ENCODE data around the gene AKAP5. TPM values are rescaled to one million over a fixed set of nuclear protein-coding genes. Genes with fewer than 3 reads are reported as not detected.

Gene AKAP5
- total RNA-seq, 1 donor from 2014 or later, result 1.4 TPM

- no peaks in the 10 kb centered on the region for H3K27me3 Mint-ChIP-seq
- DNase-seq (ENCODE audit: extremely low spot score, unreplicated experiment), result no peak
- no peak overlapping the region for H3K4me3 Mint-ChIP-seq
- no peak overlapping the region for H3K27ac Mint-ChIP-seq
- peaks cover 52% of the 10 kb centered on the region for H3K36me3 Mint-ChIP-seq
- H3K9me3 Mint-ChIP-seq, result no peaks in the 10 kb centered on the region
- peaks cover 5% of the 10 kb centered on the region for H3K4me1 Mint-ChIP-seq (ENCODE audit: unreplicated experiment)
- TF ChIP-seq, protein P1, sequence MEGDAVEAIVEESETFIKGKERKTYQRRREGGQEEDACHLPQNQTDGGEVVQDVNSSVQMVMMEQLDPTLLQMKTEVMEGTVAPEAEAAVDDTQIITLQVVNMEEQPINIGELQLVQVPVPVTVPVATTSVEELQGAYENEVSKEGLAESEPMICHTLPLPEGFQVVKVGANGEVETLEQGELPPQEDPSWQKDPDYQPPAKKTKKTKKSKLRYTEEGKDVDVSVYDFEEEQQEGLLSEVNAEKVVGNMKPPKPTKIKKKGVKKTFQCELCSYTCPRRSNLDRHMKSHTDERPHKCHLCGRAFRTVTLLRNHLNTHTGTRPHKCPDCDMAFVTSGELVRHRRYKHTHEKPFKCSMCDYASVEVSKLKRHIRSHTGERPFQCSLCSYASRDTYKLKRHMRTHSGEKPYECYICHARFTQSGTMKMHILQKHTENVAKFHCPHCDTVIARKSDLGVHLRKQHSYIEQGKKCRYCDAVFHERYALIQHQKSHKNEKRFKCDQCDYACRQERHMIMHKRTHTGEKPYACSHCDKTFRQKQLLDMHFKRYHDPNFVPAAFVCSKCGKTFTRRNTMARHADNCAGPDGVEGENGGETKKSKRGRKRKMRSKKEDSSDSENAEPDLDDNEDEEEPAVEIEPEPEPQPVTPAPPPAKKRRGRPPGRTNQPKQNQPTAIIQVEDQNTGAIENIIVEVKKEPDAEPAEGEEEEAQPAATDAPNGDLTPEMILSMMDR (conservative IDR thresholded peaks at IDR 0.05), result no peak
Observed at GRCh38 chr14:64421166-64421565, 44.1 kb upstream of the AKAP5 start.

- Mint-ChIP-seq H3K4me3 (no peak overlapping the region), H3K9me3 (no peaks in the 10 kb centered on the region), H3K27ac (no peak overlapping the region), H3K4me1 (ENCODE audit: unreplicated experiment) (peaks cover 5% of the 10 kb centered on the region), H3K36me3 (peaks cover 51% of the 10 kb centered on the region), H3K27me3 (no peaks in the 10 kb centered on the region)
- DNase-seq (ENCODE audit: extremely low spot score, unreplicated experiment), result no peak
- TF ChIP-seq, protein P1 (conservative IDR thresholded peaks at IDR 0.05), result no peak
Observed at GRCh38 chr14:64422005-64422404, 43.3 kb upstream of the AKAP5 start.

- H3K27ac Mint-ChIP-seq, result no peak overlapping the region
- DNase-seq (ENCODE audit: extremely low spot score, unreplicated experiment), result no peak
- peaks cover 5% of the 10 kb centered on the region for H3K4me1 Mint-ChIP-seq (ENCODE audit: unreplicated experiment)
- no peak overlapping the region for H3K4me3 Mint-ChIP-seq
- H3K9me3 Mint-ChIP-seq, result no peaks in the 10 kb centered on the region
- no peaks in the 10 kb centered on the region for H3K27me3 Mint-ChIP-seq
- TF ChIP-seq, protein P1 (conservative IDR thresholded peaks at IDR 0.05), result no peak
- H3K36me3 Mint-ChIP-seq, result peaks cover 56% of the 10 kb centered on the region
Observed at GRCh38 chr14:64422756-64423155, 42.5 kb upstream of the AKAP5 start.

DNA sequence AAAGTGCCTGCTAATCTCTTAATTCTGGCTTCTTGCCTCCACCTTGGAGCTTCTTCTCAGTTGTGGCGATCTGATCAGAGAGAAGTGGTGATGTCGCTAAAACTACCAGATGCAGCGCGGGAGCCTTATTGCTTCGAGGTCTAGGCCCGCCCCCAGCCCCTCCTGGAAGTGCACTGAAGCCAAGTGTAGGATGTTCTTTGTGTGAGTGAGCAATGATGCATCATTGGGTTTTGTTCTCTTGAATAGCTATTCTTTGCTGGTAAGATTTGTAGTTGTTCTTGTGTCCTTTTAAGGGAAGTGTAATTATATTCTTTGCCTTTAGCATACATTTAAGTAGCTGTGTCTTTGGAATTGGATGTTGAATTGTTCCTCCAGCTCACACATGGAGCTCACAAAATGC, 41.3 kb upstream of the AKAP5 start:
- peaks cover 5% of the 10 kb centered on the region for H3K4me1 Mint-ChIP-seq (ENCODE audit: unreplicated experiment)
- DNase-seq (ENCODE audit: extremely low spot score, unreplicated experiment), result no peak
- H3K4me3 Mint-ChIP-seq, result no peak overlapping the region
- TF ChIP-seq, protein P1 (conservative IDR thresholded peaks at IDR 0.05), result no peak
- peaks cover 55% of the 10 kb centered on the region for H3K36me3 Mint-ChIP-seq
- H3K27me3 Mint-ChIP-seq, result no peaks in the 10 kb centered on the region
- H3K27ac Mint-ChIP-seq, result no peak overlapping the region
- no peaks in the 10 kb centered on the region for H3K9me3 Mint-ChIP-seq

DNA sequence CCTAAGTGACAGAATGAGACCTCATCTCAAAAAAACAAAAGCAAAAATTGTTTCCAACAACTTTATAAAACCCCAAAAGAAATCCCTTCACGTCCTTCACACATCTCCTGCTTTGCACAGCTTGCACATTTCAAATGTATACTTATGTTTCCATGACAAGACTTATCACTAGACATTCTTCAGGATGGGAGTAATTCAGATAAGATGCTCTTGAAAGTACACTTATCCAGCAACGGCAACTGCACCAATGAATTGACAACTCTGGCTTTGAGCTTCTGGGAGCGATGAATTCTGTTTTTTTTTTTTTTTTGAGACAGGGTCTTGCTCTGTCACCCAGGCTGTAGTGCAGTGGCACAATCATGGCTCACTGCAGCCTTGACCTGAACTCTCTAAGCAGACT, 30.8 kb upstream of the AKAP5 start:
- H3K9me3 Mint-ChIP-seq, result no peaks in the 10 kb centered on the region
- peaks cover 29% of the 10 kb centered on the region for H3K36me3 Mint-ChIP-seq
- H3K27ac Mint-ChIP-seq, result no peak overlapping the region
- H3K4me1 Mint-ChIP-seq (ENCODE audit: unreplicated experiment), result no peaks in the 10 kb centered on the region
- TF ChIP-seq, protein P1 (conservative IDR thresholded peaks at IDR 0.05), result no peak
- H3K27me3 Mint-ChIP-seq, result no peaks in the 10 kb centered on the region
- no peak overlapping the region for H3K4me3 Mint-ChIP-seq
- no peak for DNase-seq (ENCODE audit: extremely low spot score, unreplicated experiment)
